OCI-LY1 (cell line): ENCODE measurements around the gene PNCK.

Source experiments
- H2AFZ ChIP-seq: fragments of 200-600 bp; sonication (generic), shearing (Covaris generic); 2 replicates; pipeline ENCODE4 v1.6.0; 2014; ENCODE audit warnings: antibody characterized with exemption, mild to moderate bottlenecking, low read length
- H3F3A ChIP-seq: fragments of 200-600 bp; sonication (generic), shearing (Covaris generic); 2 replicates; pipeline ENCODE4 v1.6.0; 2014; ENCODE audit warnings: mild to moderate bottlenecking, antibody characterized with exemption, low read length, moderate library complexity; ENCODE audit not compliant: insufficient read depth
- H3K27ac ChIP-seq: fragments of 200-600 bp; sonication (generic); 2 replicates; pipeline ENCODE4 v1.5.1; 2014; ENCODE audit warnings: low read length, mixed run types, mild to moderate bottlenecking, low read depth; ENCODE audit not compliant: poor library complexity, severe bottlenecking
- H3K27me3 ChIP-seq: fragments of 200-600 bp; sonication (generic); 2 replicates; pipeline ENCODE4 v1.6.0; 2014; ENCODE audit warnings: antibody characterized with exemption, mild to moderate bottlenecking, low read length, moderate library complexity; ENCODE audit not compliant: insufficient read depth
- H3K36me3 ChIP-seq: fragments of 200-600 bp; sonication (generic); 2 replicates; pipeline ENCODE4 v1.6.1; 2014; ENCODE audit warnings: mild to moderate bottlenecking, antibody characterized with exemption, low read length, moderate library complexity, mixed read lengths; ENCODE audit not compliant: insufficient read depth
- H3K4me1 ChIP-seq: fragments of 200-600 bp; sonication (generic); 2 replicates; pipeline ENCODE4 v1.5.1; 2014; ENCODE audit warnings: mild to moderate bottlenecking, low read length, moderate library complexity; ENCODE audit not compliant: insufficient read depth, severe bottlenecking
- H3K4me2 ChIP-seq: fragments of 200-600 bp; sonication (generic), shearing (Covaris generic); 2 replicates; pipeline ENCODE4 v1.6.1; 2014; ENCODE audit warnings: low read length
- H3K4me3 ChIP-seq: fragments of 200-600 bp; sonication (generic); 2 replicates; pipeline ENCODE4 v1.5.1; 2014; ENCODE audit warnings: low read length, low read depth, mild to moderate bottlenecking, mixed read lengths; ENCODE audit not compliant: poor library complexity, severe bottlenecking
- H3K79me2 ChIP-seq: fragments of 200-600 bp; shearing (Covaris generic); 2 replicates; pipeline ENCODE4 v1.6.1; 2016; ENCODE audit warnings: mixed run types, low read length, mixed read lengths; ENCODE audit not compliant: insufficient read depth
- H3K9ac ChIP-seq: fragments of 200-600 bp; sonication (generic), shearing (Covaris generic); 2 replicates; pipeline ENCODE4 v1.6.1; 2014; ENCODE audit warnings: mild to moderate bottlenecking, low read length, mixed read lengths
- H3K9me2 ChIP-seq: fragments of 200-600 bp; sonication (generic), shearing (Covaris generic); 2 replicates; pipeline ENCODE4 v1.6.1; 2014; ENCODE audit warnings: low read depth, mild to moderate bottlenecking, low read length, mixed read lengths
- H3K9me3 ChIP-seq: fragments of 200-600 bp; shearing (Covaris generic); 2 replicates; pipeline ENCODE4 v1.6.1; 2014; ENCODE audit warnings: low read length, mixed read lengths
- H4K20me1 ChIP-seq: fragments of 200-600 bp; sonication (generic), shearing (Covaris generic); 2 replicates; pipeline ENCODE4 v1.6.0; 2016; ENCODE audit warnings: mild to moderate bottlenecking, low read length; ENCODE audit not compliant: insufficient read depth
- EZH2 ChIP-seq: fragments of 200-600 bp; sonication (generic), shearing (Covaris generic); IDR thresholded peaks from 2 replicates; pipeline ENCODE4 v1.8.0; 2017; ENCODE audit warnings: borderline replicate concordance, mixed run types, mild to moderate bottlenecking, antibody characterized with exemption, low read length, moderate library complexity, mixed read lengths
- TF ChIP-seq, protein P1 (sequence below): fragments of 200-600 bp; sonication (generic), shearing (Covaris generic); IDR thresholded peaks from 2 replicates; pipeline ENCODE4 v1.5.1; 2017; ENCODE audit warnings: mild to moderate bottlenecking, antibody characterized with exemption, low read length, moderate library complexity, mixed read lengths

The PNCK gene

DNA sequence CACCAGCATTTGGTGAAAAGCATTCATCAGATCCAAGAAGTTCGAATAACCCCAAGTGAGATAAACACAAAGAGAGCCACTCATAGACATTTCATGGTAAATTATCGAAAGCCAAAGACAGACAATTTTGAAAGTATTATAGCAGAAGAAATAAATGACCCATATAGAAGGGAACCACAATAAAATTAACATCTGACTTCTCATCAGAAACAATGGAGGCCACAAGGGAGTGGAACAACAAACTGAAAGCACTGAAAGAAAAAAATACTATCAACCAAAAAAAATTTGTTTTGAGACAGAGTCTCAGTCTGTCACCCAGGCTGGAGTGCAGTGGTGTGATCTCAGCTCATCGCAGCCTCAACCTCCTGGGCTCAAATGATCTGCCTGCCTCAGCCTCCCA is 14.3 kb downstream of the PNCK start:
- H3K36me3 ChIP-seq, result no peaks in the 10 kb centered on the region
- H2AFZ ChIP-seq, result no peak overlapping the region
- H4K20me1 ChIP-seq, result no peaks in the 10 kb centered on the region
- no peaks in the 10 kb centered on the region for H3K27me3 ChIP-seq
- no peaks in the 10 kb centered on the region for H3K9me3 ChIP-seq
- no peak overlapping the region for H3K4me3 ChIP-seq
- H3F3A ChIP-seq, result no peaks in the 10 kb centered on the region
- no peak overlapping the region for H3K27ac ChIP-seq
- no peaks in the 10 kb centered on the region for H3K9me2 ChIP-seq
- no peaks in the 10 kb centered on the region for H3K79me2 ChIP-seq
- H3K4me2 ChIP-seq, result no peak overlapping the region
- H3K4me1 ChIP-seq, result no peaks in the 10 kb centered on the region
- TF ChIP-seq, protein P1, sequence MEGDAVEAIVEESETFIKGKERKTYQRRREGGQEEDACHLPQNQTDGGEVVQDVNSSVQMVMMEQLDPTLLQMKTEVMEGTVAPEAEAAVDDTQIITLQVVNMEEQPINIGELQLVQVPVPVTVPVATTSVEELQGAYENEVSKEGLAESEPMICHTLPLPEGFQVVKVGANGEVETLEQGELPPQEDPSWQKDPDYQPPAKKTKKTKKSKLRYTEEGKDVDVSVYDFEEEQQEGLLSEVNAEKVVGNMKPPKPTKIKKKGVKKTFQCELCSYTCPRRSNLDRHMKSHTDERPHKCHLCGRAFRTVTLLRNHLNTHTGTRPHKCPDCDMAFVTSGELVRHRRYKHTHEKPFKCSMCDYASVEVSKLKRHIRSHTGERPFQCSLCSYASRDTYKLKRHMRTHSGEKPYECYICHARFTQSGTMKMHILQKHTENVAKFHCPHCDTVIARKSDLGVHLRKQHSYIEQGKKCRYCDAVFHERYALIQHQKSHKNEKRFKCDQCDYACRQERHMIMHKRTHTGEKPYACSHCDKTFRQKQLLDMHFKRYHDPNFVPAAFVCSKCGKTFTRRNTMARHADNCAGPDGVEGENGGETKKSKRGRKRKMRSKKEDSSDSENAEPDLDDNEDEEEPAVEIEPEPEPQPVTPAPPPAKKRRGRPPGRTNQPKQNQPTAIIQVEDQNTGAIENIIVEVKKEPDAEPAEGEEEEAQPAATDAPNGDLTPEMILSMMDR, result no peak
- no peak overlapping the region for H3K9ac ChIP-seq

DNA sequence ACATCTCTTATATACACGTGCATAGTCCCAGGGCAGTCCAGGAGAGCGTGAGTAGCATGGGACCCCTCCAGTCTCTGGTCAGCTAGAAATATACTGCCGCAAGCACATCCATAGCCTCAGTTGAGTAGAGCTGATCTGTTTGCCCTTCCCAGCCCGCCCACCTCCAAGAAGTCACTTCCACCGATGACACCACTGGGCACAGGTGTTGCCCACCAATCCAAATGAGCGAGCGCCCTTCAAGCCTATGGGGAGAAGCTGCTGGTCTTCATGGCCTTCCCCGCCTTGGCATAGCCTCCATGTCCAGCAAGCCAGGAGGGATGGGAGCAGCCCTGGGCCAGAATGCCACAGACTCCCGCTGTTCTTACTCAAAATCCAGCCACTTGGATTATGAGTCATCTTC is 16.5 kb downstream of the PNCK start:
- no peaks in the 10 kb centered on the region for H4K20me1 ChIP-seq
- no peaks in the 10 kb centered on the region for H3K27me3 ChIP-seq
- no peak overlapping the region for H3K4me3 ChIP-seq
- no peaks in the 10 kb centered on the region for H3K36me3 ChIP-seq
- TF ChIP-seq EZH2, result no peak
- TF ChIP-seq, protein P1, result no peak
- no peaks in the 10 kb centered on the region for H3F3A ChIP-seq
- no peaks in the 10 kb centered on the region for H3K79me2 ChIP-seq
- no peak overlapping the region for H2AFZ ChIP-seq
- no peaks in the 10 kb centered on the region for H3K9me2 ChIP-seq
- H3K9ac ChIP-seq, result no peak overlapping the region
- H3K4me1 ChIP-seq, result no peaks in the 10 kb centered on the region
- no peak overlapping the region for H3K4me2 ChIP-seq
- H3K9me3 ChIP-seq, result no peaks in the 10 kb centered on the region
- no peak overlapping the region for H3K27ac ChIP-seq

DNA sequence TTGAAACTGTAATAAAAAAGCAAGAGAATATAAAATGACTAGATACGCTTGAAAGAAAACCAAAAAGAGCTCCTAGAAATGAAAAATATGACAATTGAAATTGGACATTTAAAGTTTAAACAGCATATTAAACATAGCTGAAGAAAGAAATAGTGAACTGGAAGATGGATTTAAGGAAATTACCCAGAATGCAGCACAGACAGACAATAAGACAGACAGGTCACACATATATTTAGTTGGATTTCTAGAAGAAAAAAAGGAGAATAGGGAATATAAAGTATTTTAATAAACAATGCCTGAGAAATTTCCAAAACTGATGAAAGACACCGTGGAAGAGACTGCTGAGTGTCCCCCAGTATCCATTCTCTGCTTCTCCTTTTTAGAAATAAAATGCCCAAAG is 20.1 kb downstream of the PNCK start:
- Histone ChIP-seq H3K9me3 (no peaks in the 10 kb centered on the region), H3F3A (no peaks in the 10 kb centered on the region), H3K36me3 (no peaks in the 10 kb centered on the region), H3K9me2 (no peaks in the 10 kb centered on the region), H3K4me1 (no peaks in the 10 kb centered on the region), H3K9ac (no peak overlapping the region), H4K20me1 (no peaks in the 10 kb centered on the region), H3K27me3 (no peaks in the 10 kb centered on the region), H3K4me3 (no peak overlapping the region), H3K79me2 (no peaks in the 10 kb centered on the region), H3K4me2 (no peak overlapping the region), H3K27ac (no peak overlapping the region), H2AFZ (no peak overlapping the region)
- no peak for TF ChIP-seq EZH2
- TF ChIP-seq, protein P1, result no peak
